SK-N-SH (cell line): ENCODE results near the gene RFX7. TPM values are rescaled to one million over a fixed set of nuclear protein-coding genes. Genes with fewer than 3 reads are reported as not detected.

Experiments used
- CTCF ChIA-PET: fragments of 300-600, 350-600 bp; formaldehyde crosslinking; extraction: SDS; loops from one replicate; lab custom pipeline; 2021; lab: Yijun Ruan, JAX
- POLR2A ChIA-PET: fragments of 350-600 bp; sonication (Branson Sonifier 250); formaldehyde crosslinking; extraction: SDS; loops from one replicate; lab custom pipeline; 2020; ENCODE audit warnings: antibody characterized with exemption, inconsistent platforms; lab: Yijun Ruan, JAX
- DNase-seq: peaks from one replicate; pipeline ENCODE4 v3.0.0; 2012
- H2AFZ ChIP-seq: fragments of 200-600 bp; sonication (generic); 2 replicates; pipeline ENCODE4 v1.8.1; 2016; ENCODE audit warnings: antibody characterized with exemption, mild to moderate bottlenecking, low read depth
- H3F3A ChIP-seq: fragments of 200-600 bp; sonication (generic); replicated peaks from 2 replicates; pipeline ENCODE3; 2016; ENCODE audit warnings: antibody characterized with exemption, mild to moderate bottlenecking; ENCODE audit not compliant: insufficient read depth
- H3K27ac ChIP-seq, 2 experiments: fragments of 200-500 bp in 1 of 2; fragments of 200-600 bp in 1 of 2; sonication (Bioruptor generic) in 1 of 2; sonication (generic), shearing (Covaris generic) in 1 of 2; 2 replicates each; pipeline versions ENCODE4 v1.5.1 to v1.6.1; 2014 to 2016; ENCODE audit warnings: low read depth in 2 of 2, inconsistent platforms in 1 of 2, low read length in 1 of 2, mild to moderate bottlenecking in 1 of 2, mixed read lengths in 1 of 2
- H3K27me3 ChIP-seq: fragments of 200-600 bp; sonication (generic), shearing (Covaris generic); 2 replicates; pipeline ENCODE4 v1.6.1; 2016; ENCODE audit warnings: mixed run types; ENCODE audit not compliant: insufficient read depth
- H3K36me3 ChIP-seq, 2 experiments: fragments of 200-500 bp in 1 of 2; fragments of 200-600 bp in 1 of 2; sonication (Bioruptor generic) in 1 of 2; sonication (generic) in 1 of 2; replicated peaks in 1 of 2; 2 replicates each; pipeline versions ENCODE3 to v1.5.1; 2014 to 2016; ENCODE audit warnings: low read length in 1 of 2, mild to moderate bottlenecking in 1 of 2; ENCODE audit not compliant: insufficient read depth in 2 of 2, control insufficient read depth in 1 of 2
- H3K4me1 ChIP-seq, 2 experiments: fragments of 200-500 bp in 1 of 2; fragments of 200-600 bp in 1 of 2; sonication (Bioruptor generic) in 1 of 2; sonication (generic), shearing (Covaris generic) in 1 of 2; 2 replicates each; pipeline versions ENCODE4 v1.5.1 to v1.6.1; 2014 to 2016; ENCODE audit warnings: low read depth in 1 of 2, low read length in 1 of 2, mixed run types in 1 of 2; ENCODE audit not compliant: insufficient read depth in 2 of 2, control insufficient read depth in 1 of 2
- H3K4me2 ChIP-seq: fragments of 200-600 bp; sonication (generic), shearing (Covaris generic); 2 replicates; pipeline ENCODE4 v1.6.1; 2017; ENCODE audit warnings: mixed run types
- H3K4me3 ChIP-seq, 2 experiments: fragments of 200-500 bp in 1 of 2; fragments of 200-600 bp in 1 of 2; sonication (Bioruptor generic) in 1 of 2; sonication (generic), shearing (Covaris generic) in 1 of 2; 2 replicates each; pipeline versions ENCODE4 v1.5.1 to v1.8.1; 2014 to 2016; ENCODE audit warnings: low read depth in 2 of 2, inconsistent platforms in 1 of 2, low read length in 1 of 2, mild to moderate bottlenecking in 1 of 2, mixed read lengths in 1 of 2, moderate library complexity in 1 of 2
- H3K79me2 ChIP-seq: fragments of 200-600 bp; sonication (generic); 2 replicates; pipeline ENCODE4 v1.8.1; 2017; ENCODE audit warnings: mild to moderate bottlenecking; ENCODE audit not compliant: insufficient read depth
- H3K9ac ChIP-seq: fragments of 200-600 bp; sonication (generic); 2 replicates; pipeline ENCODE4 v1.6.1; 2017; ENCODE audit warnings: mixed run types
- H3K9me2 ChIP-seq: fragments of 200-600 bp; sonication (generic); 2 replicates; pipeline ENCODE4 v1.6.1; 2017; ENCODE audit warnings: mixed run types
- H3K9me3 ChIP-seq: fragments of 200-600 bp; sonication (generic); 2 replicates; pipeline ENCODE4 v1.6.1; 2017; ENCODE audit warnings: mixed run types, mild to moderate bottlenecking, moderate library complexity
- H4K20me1 ChIP-seq: fragments of 200-600 bp; sonication (generic); 2 replicates; pipeline ENCODE4 v1.6.1; 2017; ENCODE audit warnings: mild to moderate bottlenecking, mixed run types; ENCODE audit not compliant: insufficient read depth
- CTCF ChIP-seq: fragments of 200-600 bp; sonication (generic); IDR thresholded peaks from 2 replicates; pipeline ENCODE4 v1.6.1; 2017; ENCODE audit warnings: antibody characterized with exemption, mild to moderate bottlenecking, moderate library complexity
- ELF1 ChIP-seq: IDR thresholded peaks from 2 replicates; pipeline ENCODE4 v1.4.0; 2012
- EP300 ChIP-seq, 2 experiments: IDR thresholded peaks; 2 replicates each; pipeline versions ENCODE4 v1.4.0 to v1.6.1; 2012; ENCODE audit warnings: borderline replicate concordance in 1 of 2, low read depth in 1 of 2, low read length in 1 of 2
- EZH2phosphoT487 ChIP-seq: fragments of 200-600 bp; sonication (generic); IDR thresholded peaks from 2 replicates; pipeline ENCODE4 v1.6.1; 2017; ENCODE audit warnings: low read depth, mixed run types, mild to moderate bottlenecking, antibody characterized with exemption, moderate library complexity, borderline replicate concordance
- FOXM1 ChIP-seq: IDR thresholded peaks from 2 replicates; pipeline ENCODE4 v1.4.0; 2012; ENCODE audit warnings: low read depth, mild to moderate bottlenecking
- GABPA ChIP-seq: IDR thresholded peaks from 2 replicates; pipeline ENCODE4 v1.4.0; 2012; ENCODE audit warnings: low read depth, mild to moderate bottlenecking
- GATA2 ChIP-seq: sonication (generic); formaldehyde crosslinking; IDR thresholded peaks from 2 replicates; pipeline ENCODE4 v1.5.0; 2020; ENCODE audit warnings: mild to moderate bottlenecking, missing genetic modification reagents
- JUND ChIP-seq: IDR thresholded peaks from 2 replicates; pipeline ENCODE4 v1.4.0; 2012
- MXI1 ChIP-seq: IDR thresholded peaks from 2 replicates; pipeline ENCODE4 v1.6.1; 2012; ENCODE audit warnings: mild to moderate bottlenecking, low read depth, low read length, improper control_type of control experiment
- PBX3 ChIP-seq: IDR thresholded peaks from 2 replicates; pipeline ENCODE4; 2012
- POLR2AphosphoS5 ChIP-seq: IDR thresholded peaks from 2 replicates; pipeline ENCODE4 v1.6.1; 2012; ENCODE audit warnings: low read depth, low read length
- RAD21 ChIP-seq: IDR thresholded peaks from 2 replicates; pipeline ENCODE4 v1.6.1; 2012; ENCODE audit warnings: mild to moderate bottlenecking, low read length
- RFX5 ChIP-seq: IDR thresholded peaks from 2 replicates; pipeline ENCODE4 v1.6.1; 2012; ENCODE audit warnings: mild to moderate bottlenecking, improper control_type of control experiment, low read length
- SMC3 ChIP-seq: IDR thresholded peaks from 2 replicates; pipeline ENCODE4 v1.6.1; 2012; ENCODE audit warnings: low read depth, low read length, improper control_type of control experiment
- TCF12 ChIP-seq: IDR thresholded peaks from 2 replicates; pipeline ENCODE4 v1.4.0; 2012
- USF1 ChIP-seq: IDR thresholded peaks from 2 replicates; pipeline ENCODE4 v1.4.0; 2012; ENCODE audit warnings: low read depth, borderline replicate concordance
- USF2 ChIP-seq: fragments of 150-350 bp; IDR thresholded peaks from 2 replicates; pipeline ENCODE4 v1.6.1; 2017; ENCODE audit warnings: antibody characterized with exemption, low read length, low read depth, borderline replicate concordance
- YY1 ChIP-seq: IDR thresholded peaks from 2 replicates; pipeline ENCODE4 v1.4.0; 2012; ENCODE audit warnings: low read depth, mild to moderate bottlenecking
- ZBTB33 ChIP-seq: IDR thresholded peaks from 2 replicates; pipeline ENCODE4 v1.4.0; 2012; ENCODE audit warnings: low read depth, borderline replicate concordance
- polyA plus RNA-seq, 3 experiments: library from polyadenylated mRNA; depleted of rRNA; stranded (reverse); fragments of >200 nt; gene quantifications; 2 replicates each; pipeline ENCODE4 v1.2.3, GENCODE V29; 2012

The RFX7 gene
- polyA plus RNA-seq, 1 of the 3 experiments (the other 2 are of a cell fraction), result 2.7 TPM

GRCh38 chr15:56128081-56128480 lies 115.6 kb downstream of the RFX7 start:
- Histone ChIP-seq H3F3A (peaks cover 11% of the 10 kb centered on the region), H2AFZ (no peak overlapping the region), H3K4me2 (no peak overlapping the region), H3K27ac (no peak overlapping the region), H3K79me2 (peaks cover 20% of the 10 kb centered on the region), H4K20me1 (no peaks in the 10 kb centered on the region), H3K9ac (no peak overlapping the region), H3K36me3 (peaks cover 39 to 67% of the 10 kb centered on the region in 2 experiments), H3K4me1 (no peaks in the 10 kb centered on the region), H3K9me2 (no peaks in the 10 kb centered on the region), H3K27me3 (no peaks in the 10 kb centered on the region), H3K4me3 (no peak overlapping the region), H3K9me3 (peaks cover 39% of the 10 kb centered on the region)
- ChIA-PET POLR2A (no interaction called here), CTCF (interaction anchor here (1.1 kb wide), 1 partner anchor 20 kb away, joined by 4 read pairs; no protein-coding TSS in a partner anchor)
- TF ChIP-seq RFX5 (no peak), JUND (no peak), RAD21 (no peak), CTCF (no peak), MXI1 (no peak), EZH2phosphoT487 (no peak), POLR2AphosphoS5 (no peak), EP300 (IDR thresholded peaks at IDR 0.05; ENCODE audit: borderline replicate concordance in 1 of 2, low read depth in 1 of 2, low read length in 1 of 2) (no peak), USF2 (no peak), FOXM1 (no peak), TCF12 (no peak), ELF1 (no peak)
- no peak for DNase-seq

- H3K4me3 ChIP-seq, result no peak overlapping the region; a peak in 1 of 4 replicates
- H4K20me1 ChIP-seq, result no peaks in the 10 kb centered on the region
- H3K36me3 ChIP-seq, result peaks cover 32 to 62% of the 10 kb centered on the region in 2 experiments
- ChIA-PET CTCF (interaction anchor here (0.9 kb wide), 1 partner anchor 209 kb away, joined by 3 read pairs; no protein-coding TSS in a partner anchor), POLR2A (no interaction called here)
- no peak for DNase-seq
- H3K9me2 ChIP-seq, result no peaks in the 10 kb centered on the region
- no peak overlapping the region for H3K4me2 ChIP-seq
- peaks cover 39% of the 10 kb centered on the region for H3K9me3 ChIP-seq
- no peak for TF ChIP-seq SMC3
- no peak for TF ChIP-seq YY1
- TF ChIP-seq GABPA, result no peak
- no peak for TF ChIP-seq USF1
- no peak for TF ChIP-seq PBX3
- no peak for TF ChIP-seq ZBTB33
- no peak for TF ChIP-seq FOXM1
- no peak for TF ChIP-seq GATA2 (CRISPR knock-in tag)
- no peak for TF ChIP-seq MXI1
- H3K27ac ChIP-seq, result no peak overlapping the region
- H3K27me3 ChIP-seq, result no peaks in the 10 kb centered on the region
- no peaks in the 10 kb centered on the region for H3F3A ChIP-seq
- H2AFZ ChIP-seq, result no peak overlapping the region
- no peak overlapping the region for H3K9ac ChIP-seq
- peaks cover 20% of the 10 kb centered on the region for H3K79me2 ChIP-seq
- no peaks in the 10 kb centered on the region for H3K4me1 ChIP-seq
Observed at GRCh38 chr15:56126409-56126808, 117.3 kb downstream of the RFX7 start.
